Naive thymus-derived CD8-positive, alpha-beta T cell (primary cell): ENCODE measurements around the gene CHML. TPM values are rescaled to one million over a fixed set of nuclear protein-coding genes. Genes with fewer than 3 reads are reported as not detected.
"Not testable (repeated sequence)": the region's sequence is repeated elsewhere in the genome, so short reads cannot be mapped to it uniquely, and the experiment has no call there.

Experiments
- ATAC-seq, 2 donors: fragments of 150-1000 bp; cut with Tn5 transposase in 1 of 2; sonication (Bioruptor Pico), chemical (Tn5 transposase) in 1 of 2; 1 replicate in 1 of 2; 2 replicates in 1 of 2; pipeline ENCODE4 v1.10.0; 2021; ENCODE audit warnings: mild to moderate bottlenecking in 2 of 2, moderate library complexity in 2 of 2
- POLR2A ChIA-PET: fragments of 350-600 bp; sonication (Branson Sonifier 250); formaldehyde crosslinking; loops from one replicate; lab custom pipeline; 2021; ENCODE audit warnings: antibody characterized with exemption; lab: Charles Lee
- DNase-seq, 10 donors: peaks; one replicate each; pipeline versions ENCODE4 v3.0.0 to v3.0.0-alpha.2; 2020 to 2022
- H3K27ac Mint-ChIP-seq, 10 donors: one replicate each; pipeline ENCODE4 v1.8.0; 2020 to 2022; ENCODE audit warnings: mild to moderate bottlenecking in 10 of 10, mixed read lengths in 10 of 10, moderate library complexity in 4 of 10, inconsistent platforms in 1 of 10
- H3K27me3 Mint-ChIP-seq, 5 donors: one replicate each; pipeline ENCODE4 v1.8.0; 2021 to 2022; ENCODE audit warnings: mixed read lengths in 5 of 5
- H3K36me3 Mint-ChIP-seq, 3 donors: one replicate each; pipeline ENCODE4 v1.8.0; 2020 to 2022; ENCODE audit warnings: mixed read lengths in 3 of 3, mild to moderate bottlenecking in 2 of 3, inconsistent platforms in 1 of 3
- H3K4me1 Mint-ChIP-seq, 4 donors: one replicate each; pipeline ENCODE4 v1.8.0; 2021 to 2022; ENCODE audit warnings: mixed read lengths in 4 of 4
- H3K4me3 Mint-ChIP-seq, 10 donors: one replicate each; pipeline ENCODE4 v1.8.0; 2020 to 2022; ENCODE audit warnings: mild to moderate bottlenecking in 10 of 10, mixed read lengths in 10 of 10, moderate library complexity in 6 of 10, inconsistent platforms in 1 of 10
- H3K9me3 Mint-ChIP-seq, 9 donors: one replicate each; pipeline ENCODE4 v1.8.0; 2020 to 2022; ENCODE audit warnings: mixed read lengths in 9 of 9, mild to moderate bottlenecking in 3 of 9, inconsistent platforms in 1 of 9, moderate library complexity in 1 of 9
- polyA plus RNA-seq, 3 donors: library from polyadenylated mRNA; unstranded; fragments of 300-500 nt; fragmentation: Illumina TruSeq; gene quantifications; one replicate each; pipeline ENCODE4 v1.2.3, GENCODE V29; 2021
- total RNA-seq, 8 experiments: library from RNA in 2 of 8; stranded (reverse) in 2 of 8; gene quantifications; one replicate each; pipeline ENCODE4 v1.2.3 and lab custom pipeline; 2021 to 2026

The CHML gene
- total and polyA plus RNA-seq, 5 experiments from 2014 or later: 6.0 to 24.0 (median 6.6) TPM

DNA sequence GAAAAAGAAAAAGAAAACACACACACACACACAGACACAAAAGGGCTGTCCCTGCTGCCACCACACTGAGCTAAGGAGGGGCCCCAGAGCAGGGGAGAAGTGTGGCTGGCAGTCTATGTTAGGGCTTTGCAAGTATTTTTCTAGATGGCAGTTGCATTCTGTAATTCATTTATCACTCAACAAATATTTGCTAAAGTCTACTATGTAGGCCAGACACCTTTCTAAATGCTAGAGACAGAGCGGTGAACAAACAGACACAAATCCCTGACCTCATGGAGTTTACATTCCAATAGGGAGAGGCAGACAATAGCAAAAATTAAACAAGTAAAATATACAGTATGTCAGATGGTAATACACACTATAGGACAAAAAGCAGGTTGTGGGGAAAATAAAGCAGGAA is 32.1 kb upstream of the CHML start:
- H3K9me3 Mint-ChIP-seq: peaks cover 0 to 3% (median 0%) of the 10 kb centered on the region in 9 donors
- H3K27ac Mint-ChIP-seq: peak overlapping the region in 3 of 10 donors; percentile 26 to 68 (median 64)
- ATAC-seq (no peak), DNase-seq (no peak)
- POLR2A ChIA-PET: no interaction called here
- H3K27me3 Mint-ChIP-seq: peaks cover 0 to 4% (median 0%) of the 10 kb centered on the region in 5 donors
- H3K36me3 Mint-ChIP-seq: no peaks in the 10 kb centered on the region
- no peak overlapping the region for H3K4me3 Mint-ChIP-seq
- peaks cover 2 to 10% (median 7%) of the 10 kb centered on the region in 4 donors for H3K4me1 Mint-ChIP-seq

DNA sequence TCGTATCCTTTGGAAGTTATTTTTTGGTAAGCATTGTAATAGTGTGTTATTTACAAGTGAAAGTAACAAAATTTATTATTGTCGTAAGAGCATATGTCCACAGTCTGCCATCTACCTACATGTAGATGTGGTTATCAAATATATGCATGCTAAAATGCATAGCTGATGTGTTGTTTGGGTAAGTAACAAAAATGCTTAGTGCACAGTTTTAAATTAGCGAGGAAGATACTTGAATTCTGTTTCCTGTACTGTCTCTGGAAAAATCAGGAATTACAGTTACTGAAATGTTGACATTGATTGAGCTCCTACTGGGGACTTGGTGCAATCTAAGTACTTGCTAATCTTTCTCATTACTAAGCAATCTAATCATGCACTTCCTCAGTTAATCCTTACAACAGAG is 26.2 kb upstream of the CHML start:
- POLR2A ChIA-PET: no interaction called here
- DNase-seq: no peak
- Mint-ChIP-seq H3K4me1 (peaks cover 0 to 1% (median 0%) of the 10 kb centered on the region in 4 donors), H3K27ac (no peak overlapping the region), H3K36me3 (no peaks in the 10 kb centered on the region), H3K9me3 (no peaks in the 10 kb centered on the region), H3K4me3 (no peak overlapping the region), H3K27me3 (peaks cover 0 to 4% (median 0%) of the 10 kb centered on the region in 5 donors)
- no peak for ATAC-seq

DNA sequence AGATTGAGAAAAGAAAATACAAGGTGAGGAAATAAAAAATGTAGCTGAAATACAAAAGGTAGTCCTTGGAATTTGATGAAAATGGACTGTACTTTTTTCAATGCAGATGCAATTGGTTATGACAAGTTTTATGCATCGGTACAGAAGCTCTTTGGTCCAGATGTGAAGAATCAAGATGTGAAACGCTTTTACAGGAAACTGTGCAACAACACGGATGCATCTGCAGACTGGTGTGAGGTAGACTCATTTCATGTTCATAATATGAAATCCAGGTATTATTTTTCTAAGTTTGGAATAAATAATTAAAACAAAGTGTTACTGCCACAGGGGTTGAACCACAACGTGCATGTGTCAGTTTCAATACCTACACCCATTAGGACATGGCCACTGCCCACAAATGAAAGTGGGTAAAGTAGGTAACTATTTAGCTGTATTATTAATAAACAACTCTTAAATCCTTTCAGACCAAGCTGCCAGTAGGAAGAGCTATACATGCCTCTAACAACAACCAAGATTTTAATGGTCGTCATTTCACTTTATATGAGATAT is 20.3 kb upstream of the CHML start:
- POLR2A ChIA-PET: no interaction called here
- DNase-seq: no peak
- peaks cover 0 to 1% (median under 1%) of the 10 kb centered on the region in 4 donors for H3K4me1 Mint-ChIP-seq
- peaks cover 0 to 3% (median 0%) of the 10 kb centered on the region in 5 donors for H3K27me3 Mint-ChIP-seq
- no peaks in the 10 kb centered on the region for H3K36me3 Mint-ChIP-seq
- peaks cover 0 to 4% (median 0%) of the 10 kb centered on the region in 9 donors for H3K9me3 Mint-ChIP-seq
- ATAC-seq: no peak
- H3K27ac Mint-ChIP-seq: no peak overlapping the region
- no peak overlapping the region for H3K4me3 Mint-ChIP-seq

GRCh38 chr1:241659016-241659415 is 18.8 kb upstream of the CHML start:
- DNase-seq, H3K9me3 Mint-ChIP-seq, H3K4me3 Mint-ChIP-seq, H3K4me1 Mint-ChIP-seq, H3K27me3 Mint-ChIP-seq, H3K36me3 Mint-ChIP-seq, POLR2A ChIA-PET, ATAC-seq: not testable (repeated sequence)
- peak overlapping the region in 1 of 10 donors; percentile 21 for H3K27ac Mint-ChIP-seq

DNA sequence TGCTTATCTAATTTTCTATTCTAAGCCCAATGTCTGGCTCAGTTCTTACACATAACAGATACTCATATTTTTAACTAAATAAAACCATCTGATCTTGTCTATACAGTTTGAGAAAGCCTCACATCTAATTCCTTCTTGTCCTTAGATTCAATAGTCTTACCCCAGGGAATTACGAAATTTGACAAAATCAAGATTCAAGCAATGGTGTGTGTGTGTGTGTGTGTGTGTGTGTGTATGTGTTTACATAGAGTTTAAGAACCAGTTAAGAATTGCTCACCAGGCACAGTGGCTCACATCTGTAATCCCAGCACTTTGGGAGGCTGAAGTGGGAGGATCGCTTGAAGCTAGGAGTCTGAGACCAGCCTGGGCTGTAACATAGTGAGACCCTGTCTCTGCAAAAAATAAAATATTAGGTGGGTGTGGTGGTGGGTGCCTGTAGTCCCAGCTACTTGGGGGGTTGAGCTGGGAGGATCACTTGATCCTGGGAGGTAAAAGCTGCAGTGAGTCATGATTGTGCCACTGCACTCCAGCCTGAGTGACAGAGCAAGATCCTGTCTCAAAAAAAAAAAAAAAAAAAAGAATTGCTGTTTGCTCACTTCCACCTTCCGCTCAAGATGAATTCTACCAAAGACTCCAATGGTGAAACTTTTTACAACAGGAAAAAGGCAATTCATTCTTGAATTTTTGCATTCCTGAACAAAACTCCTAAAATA is 18.1 kb upstream of the CHML start:
- Mint-ChIP-seq H3K4me3 (no peak overlapping the region), H3K27me3 (peaks cover 0 to 5% (median 0%) of the 10 kb centered on the region in 5 donors), H3K36me3 (no peaks in the 10 kb centered on the region), H3K4me1 (peaks cover 0 to 4% (median 0%) of the 10 kb centered on the region in 4 donors), H3K9me3 (peaks cover 0 to 4% (median 0%) of the 10 kb centered on the region in 9 donors), H3K27ac (no peak overlapping the region)
- POLR2A ChIA-PET: no interaction called here
- ATAC-seq (no peak), DNase-seq (no peak)

- POLR2A ChIA-PET: no interaction called here
- Mint-ChIP-seq H3K27me3 (peaks cover 0 to 5% (median 0%) of the 10 kb centered on the region in 5 donors), H3K4me1 (peaks cover 0 to 4% (median 0%) of the 10 kb centered on the region in 4 donors), H3K27ac (no peak overlapping the region), H3K36me3 (peaks cover 0 to 1% (median 0%) of the 10 kb centered on the region in 3 donors), H3K9me3 (peaks cover 0 to 5% (median 0%) of the 10 kb centered on the region in 9 donors), H3K4me3 (no peak overlapping the region)
- DNase-seq (no peak), ATAC-seq (no peak)
Observed at GRCh38 chr1:241654641-241655040, 14.5 kb upstream of the CHML start.

DNA sequence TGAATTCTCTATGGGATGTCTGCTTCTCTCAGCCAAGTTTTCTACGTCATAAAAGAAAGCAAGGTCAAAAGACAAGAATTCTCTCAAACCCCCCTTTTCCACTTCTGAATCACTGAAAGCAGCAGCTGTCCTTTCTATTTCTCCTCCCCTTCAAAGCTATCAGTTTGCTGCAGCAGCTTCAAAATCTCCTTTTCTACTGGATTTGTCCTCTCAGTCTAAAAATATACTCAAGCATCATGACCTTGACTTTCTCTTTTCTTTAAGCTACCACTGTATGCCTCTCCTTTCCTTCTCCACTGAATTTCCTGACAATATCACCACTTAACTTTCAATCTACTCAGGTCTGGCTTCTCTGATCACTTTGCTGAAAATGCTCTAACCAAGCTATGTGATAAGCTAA is 13.8 kb upstream of the CHML start:
- DNase-seq (no peak), ATAC-seq (no peak)
- H3K4me1 Mint-ChIP-seq: peaks cover 0 to 4% (median 0%) of the 10 kb centered on the region in 4 donors
- POLR2A ChIA-PET: no interaction called here
- H3K9me3 Mint-ChIP-seq: peaks cover 0 to 10% (median 0%) of the 10 kb centered on the region in 9 donors
- H3K27me3 Mint-ChIP-seq: peaks cover 0 to 6% (median 0%) of the 10 kb centered on the region in 5 donors
- H3K27ac Mint-ChIP-seq: no peak overlapping the region
- H3K36me3 Mint-ChIP-seq: peaks cover 0 to 4% (median 0%) of the 10 kb centered on the region in 3 donors
- H3K4me3 Mint-ChIP-seq: no peak overlapping the region

- Mint-ChIP-seq H3K36me3 (peaks cover 0 to 4% (median 0%) of the 10 kb centered on the region in 3 donors), H3K4me1 (peaks cover 0 to 4% (median 0%) of the 10 kb centered on the region in 4 donors), H3K27me3 (peaks cover 0 to 6% (median 0%) of the 10 kb centered on the region in 5 donors), H3K27ac (peak within 1 kb of the TSS in 1 of 10 donors; percentile 15), H3K4me3 (no peak within 1 kb of the TSS), H3K9me3 (peaks cover 0 to 10% (median 0%) of the 10 kb centered on the region in 9 donors)
- POLR2A ChIA-PET: interaction anchor here (1.4 kb wide), 1 partner anchor 12 kb away, joined by 3 read pairs; the partner anchor contains the start of genes CHML and OPN3
- ATAC-seq (no peak), DNase-seq (no peak)
Observed at GRCh38 chr1:241652012-241652411, 11.8 kb upstream of the CHML start, which contains the start of gene WDR64. WDR64 (plus strand) TSS chr1:241652281; CDS start chr1:241652485, 204 bp downstream.

GRCh38 chr1:241648159-241648558 is 8.0 kb upstream of the CHML start:
- POLR2A ChIA-PET: interaction anchor here (1.1 kb wide), 1 partner anchor 8 kb away, joined by 4 read pairs; the partner anchor contains the start of genes CHML and OPN3

DNA sequence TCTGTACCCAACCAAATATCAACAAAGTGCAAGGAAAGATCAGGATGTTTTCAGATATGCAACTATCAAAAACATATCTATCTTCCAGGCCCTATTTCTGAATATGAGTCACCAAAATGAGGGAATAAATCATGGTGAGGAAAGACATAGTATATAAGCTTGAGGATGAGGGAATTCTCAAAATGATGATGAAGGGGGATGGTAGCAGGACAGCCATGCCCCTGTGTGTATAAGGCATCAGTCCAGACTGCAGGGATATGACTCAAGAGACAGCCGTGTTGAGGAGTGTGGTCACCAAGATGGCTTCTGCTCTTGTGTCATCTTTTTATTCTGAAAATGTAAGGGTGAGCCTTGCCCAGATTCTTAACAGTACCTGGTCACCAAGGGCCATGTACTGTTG is 7.5 kb upstream of the CHML start:
- peaks cover 0 to 2% (median 0%) of the 10 kb centered on the region in 5 donors for H3K27me3 Mint-ChIP-seq
- no peak overlapping the region for H3K4me3 Mint-ChIP-seq
- ATAC-seq: no peak
- H3K4me1 Mint-ChIP-seq: peaks cover 0 to 2% (median under 1%) of the 10 kb centered on the region in 4 donors
- POLR2A ChIA-PET: interaction anchor here (0.5 kb wide), 1 partner anchor 101 kb away, joined by 3 read pairs; no protein-coding TSS in a partner anchor
- DNase-seq: no peak
- peaks cover 0 to 20% (median 2%) of the 10 kb centered on the region in 9 donors for H3K9me3 Mint-ChIP-seq
- H3K36me3 Mint-ChIP-seq: peaks cover 0 to 7% (median 0%) of the 10 kb centered on the region in 3 donors
- H3K27ac Mint-ChIP-seq: no peak overlapping the region

More at GRCh38 chr1:241648159-241648558, 8.0 kb upstream of the CHML start:
- no peak overlapping the region for H3K4me3 Mint-ChIP-seq
- H3K27me3 Mint-ChIP-seq: peaks cover 0 to 2% (median 0%) of the 10 kb centered on the region in 5 donors
- peaks cover 0 to 7% (median 0%) of the 10 kb centered on the region in 3 donors for H3K36me3 Mint-ChIP-seq
- ATAC-seq (no peak), DNase-seq (no peak)
- H3K9me3 Mint-ChIP-seq: peaks cover 0 to 15% (median 0%) of the 10 kb centered on the region in 9 donors
- peaks cover 0 to 2% (median under 1%) of the 10 kb centered on the region in 4 donors for H3K4me1 Mint-ChIP-seq
- no peak overlapping the region for H3K27ac Mint-ChIP-seq

DNA sequence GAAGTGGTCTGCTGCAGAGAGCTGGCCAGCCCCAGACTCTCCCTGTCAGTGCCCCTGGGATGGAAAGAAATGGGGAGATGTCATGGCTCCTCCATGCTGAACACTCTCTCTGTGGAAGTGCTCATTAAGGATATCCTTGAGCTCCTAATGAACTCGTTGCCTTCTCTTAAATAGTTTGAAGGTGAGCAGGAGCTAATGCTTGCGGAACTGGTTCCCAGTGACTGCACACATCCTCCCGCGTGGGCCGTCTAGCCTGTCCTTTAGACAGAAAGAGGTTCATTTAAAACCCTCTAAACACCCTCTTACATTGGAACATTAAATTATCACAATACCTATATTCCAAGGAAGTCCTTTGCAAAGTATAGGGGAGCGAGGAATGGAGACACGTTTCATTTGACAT is 6.0 kb upstream of the CHML start:
- H3K4me3 Mint-ChIP-seq: no peak overlapping the region
- peaks cover under 1 to 3% (median 2%) of the 10 kb centered on the region in 4 donors for H3K4me1 Mint-ChIP-seq
- H3K27ac Mint-ChIP-seq: peak overlapping the region in 2 of 10 donors; percentile 10 to 23
- ATAC-seq: no peak
- H3K27me3 Mint-ChIP-seq: peaks cover 0 to 2% (median 0%) of the 10 kb centered on the region in 5 donors
- peaks cover 2 to 27% (median 4%) of the 10 kb centered on the region in 9 donors for H3K9me3 Mint-ChIP-seq
- no peak for DNase-seq
- H3K36me3 Mint-ChIP-seq: peaks cover 0 to 7% (median 0%) of the 10 kb centered on the region in 3 donors
- POLR2A ChIA-PET: no interaction called here

DNA sequence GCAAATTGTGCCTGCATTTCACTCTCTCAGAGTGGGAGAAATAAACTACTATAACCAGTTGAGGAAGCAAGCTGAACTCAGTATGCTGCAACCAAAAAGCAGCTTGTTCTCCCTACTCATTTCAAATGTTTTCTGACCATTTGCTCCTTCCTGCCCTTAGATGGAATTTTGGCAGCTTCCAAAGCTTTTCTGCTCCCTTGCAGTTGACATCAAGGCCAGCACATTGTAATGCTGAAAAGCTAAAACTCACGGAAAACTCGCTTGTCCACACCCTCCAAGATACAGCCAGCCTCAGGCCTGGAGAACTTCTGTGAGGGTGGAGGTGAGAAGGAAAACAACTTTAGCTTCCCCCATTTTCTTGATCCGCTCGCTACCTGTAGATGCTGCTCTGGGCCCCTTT is 5.0 kb upstream of the CHML start:
- peaks cover 0 to 7% (median 0%) of the 10 kb centered on the region in 3 donors for H3K36me3 Mint-ChIP-seq
- H3K4me1 Mint-ChIP-seq: peaks cover 4 to 10% (median 9%) of the 10 kb centered on the region in 4 donors
- ATAC-seq (no peak), DNase-seq (no peak)
- peaks cover 0 to 2% (median 0%) of the 10 kb centered on the region in 5 donors for H3K27me3 Mint-ChIP-seq
- no peak overlapping the region for H3K27ac Mint-ChIP-seq
- H3K9me3 Mint-ChIP-seq: peaks cover 2 to 27% (median 4%) of the 10 kb centered on the region in 9 donors
- POLR2A ChIA-PET: interaction anchor here (0.6 kb wide), 1 partner anchor 29 kb away, joined by 6 read pairs; no protein-coding TSS in a partner anchor
- no peak overlapping the region for H3K4me3 Mint-ChIP-seq
